ENCODE measurements around the gene KRT74. TPM values are rescaled to one million over a fixed set of nuclear protein-coding genes. Genes with fewer than 3 reads are reported as not detected.

The KRT74 gene
- not detected in 2 replicates for total RNA-seq (2014; rRNA removed; shearing (Covaris generic))

- DNase-seq (ENCODE audit: low read depth), result no peak
These were observed at the start of gene KRT74 for GRCh38 chr12:52573743-52574142. KRT74 (minus strand) TSS chr12:52573843; CDS start chr12:52573777, 66 bp downstream.

GRCh38 chr12:52622349-52622748 lies 48.7 kb upstream of the KRT74 start:
- no peak for DNase-seq (ENCODE audit: low read depth)

GRCh38 chr12:52618866-52619265 lies 45.2 kb upstream of the KRT74 start:
- DNase-seq (ENCODE audit: low read depth), result no peak

GRCh38 chr12:52618216-52618615 lies 44.6 kb upstream of the KRT74 start, which contains the start of gene KRT73:
KRT73 (minus strand) TSS chr12:52618559; CDS start chr12:52618524, 35 bp downstream.
- no peak for DNase-seq (ENCODE audit: low read depth)

GRCh38 chr12:52617403-52617785 lies 43.8 kb upstream of the KRT74 start:
- DNase-seq (ENCODE audit: low read depth), result no peak

GRCh38 chr12:52616680-52617402 lies 43.2 kb upstream of the KRT74 start:
- no peak for DNase-seq (ENCODE audit: low read depth)

- no peak for DNase-seq (ENCODE audit: low read depth)
These were observed 42.3 kb upstream of the KRT74 start for GRCh38 chr12:52615912-52616311.

GRCh38 chr12:52615208-52615868 lies 41.7 kb upstream of the KRT74 start:
- DNase-seq (ENCODE audit: low read depth), result peak; percentile 7

- DNase-seq (ENCODE audit: low read depth), result no peak
These were observed 41.0 kb upstream of the KRT74 start for GRCh38 chr12:52614381-52615207.

- no peak for DNase-seq (ENCODE audit: low read depth)
These were observed 39.9 kb upstream of the KRT74 start for GRCh38 chr12:52613384-52614030.

GRCh38 chr12:52612431-52613383 lies 39.1 kb upstream of the KRT74 start:
- DNase-seq (ENCODE audit: low read depth), result no peak

GRCh38 chr12:52611080-52611468 lies 37.4 kb upstream of the KRT74 start:
- DNase-seq (ENCODE audit: low read depth), result no peak

- DNase-seq (ENCODE audit: low read depth), result no peak
These were observed 35.4 kb upstream of the KRT74 start for GRCh38 chr12:52608826-52609630.

GRCh38 chr12:52608161-52608560 lies 34.5 kb upstream of the KRT74 start:
- DNase-seq (ENCODE audit: low read depth), result no peak

GRCh38 chr12:52607314-52607713 lies 33.7 kb upstream of the KRT74 start:
- no peak for DNase-seq (ENCODE audit: low read depth)

GRCh38 chr12:52606581-52607218 lies 33.1 kb upstream of the KRT74 start:
- no peak for DNase-seq (ENCODE audit: low read depth)

- DNase-seq (ENCODE audit: low read depth), result no peak
These were observed 32.5 kb upstream of the KRT74 start for GRCh38 chr12:52606096-52606495.

- no peak for DNase-seq (ENCODE audit: low read depth)
These were observed 31.9 kb upstream of the KRT74 start for GRCh38 chr12:52605542-52605941.

- no peak for DNase-seq (ENCODE audit: low read depth)
These were observed 31.2 kb upstream of the KRT74 start for GRCh38 chr12:52604859-52605258.

Data from M059J (cell line).